ENCODE results near the gene CNTRL. TPM values are rescaled to one million over a fixed set of nuclear protein-coding genes. Genes with fewer than 3 reads are reported as not detected.

The CNTRL gene
- total RNA-seq, 1 donor from 2014 or later, result 20.3 TPM

DNA sequence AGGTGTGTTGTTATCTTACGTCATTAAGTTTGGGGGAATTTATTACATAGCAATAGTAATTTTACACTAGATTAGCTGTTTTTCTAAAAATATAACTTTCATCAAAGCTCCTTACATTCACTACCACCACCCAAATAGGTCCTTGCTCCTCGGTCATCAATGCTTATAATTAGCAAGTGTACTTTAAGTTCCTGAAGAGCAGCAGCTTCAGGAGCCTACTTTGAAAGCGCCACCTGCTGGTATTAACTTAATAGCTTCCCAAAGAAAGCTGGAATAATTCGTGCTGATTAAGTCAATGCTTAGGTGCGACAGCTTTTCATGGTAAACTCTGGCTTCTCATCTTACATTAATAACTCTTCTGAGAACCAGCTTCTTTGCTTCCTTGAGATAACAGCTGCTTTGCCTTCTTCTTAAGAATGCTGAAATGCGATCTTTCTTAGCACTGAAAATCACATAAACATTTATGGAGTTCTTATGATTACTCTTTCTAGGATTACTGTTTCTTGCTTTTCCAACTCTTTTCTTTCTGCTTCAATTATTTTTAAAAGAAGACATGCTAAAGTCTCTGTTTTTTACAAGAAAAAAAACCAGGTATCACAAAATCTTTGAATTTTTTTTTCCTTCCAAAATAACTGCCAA is 14.6 kb upstream of the CNTRL start:
- Histone ChIP-seq H3K27ac (no peak overlapping the region), H3K36me3 (no peaks in the 10 kb centered on the region), H3K4me3 (no peak overlapping the region), H3K27me3 (no peaks in the 10 kb centered on the region), H3K9me3 (no peaks in the 10 kb centered on the region), H3K4me1 (no peaks in the 10 kb centered on the region)
- intact Hi-C loops (cut with DNase I), result no loop called here
- peak; percentile 73 for TF ChIP-seq CTCF (IDR thresholded peaks at IDR 0.05)
- ATAC-seq (peak; percentile 83), DNase-seq (no peak)

DNA sequence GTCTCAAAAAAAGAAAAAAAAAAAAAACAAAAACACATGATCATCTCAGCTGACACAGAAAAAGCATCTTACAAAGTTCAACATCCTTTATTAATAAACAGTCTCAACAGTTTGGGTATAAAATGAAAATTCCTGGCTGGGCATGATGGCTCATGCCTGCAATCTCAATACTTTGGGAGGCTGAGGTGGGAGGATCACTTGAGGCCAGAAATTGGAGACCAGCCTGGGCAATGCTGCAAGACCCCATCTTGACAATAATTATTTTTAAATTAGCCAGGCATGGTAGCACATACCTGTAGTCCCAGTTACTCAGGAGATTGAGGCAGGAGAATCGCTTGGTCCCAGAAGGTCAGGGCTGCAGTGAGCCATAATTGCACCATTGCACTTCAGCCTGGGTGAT is 7.9 kb upstream of the CNTRL start:
- Histone ChIP-seq H3K27me3 (no peaks in the 10 kb centered on the region), H3K36me3 (no peaks in the 10 kb centered on the region), H3K27ac (no peak overlapping the region), H3K9me3 (no peaks in the 10 kb centered on the region), H3K4me3 (no peak overlapping the region), H3K4me1 (no peaks in the 10 kb centered on the region)
- TF ChIP-seq CTCF (IDR thresholded peaks at IDR 0.05), result no peak
- intact Hi-C loops (cut with DNase I), result no loop called here
- DNase-seq (no peak), ATAC-seq (no peak)

- no peak for DNase-seq
- intact Hi-C loops (cut with DNase I), result no loop called here
- Histone ChIP-seq H3K4me3 (no peak overlapping the region), H3K27ac (no peak overlapping the region), H3K36me3 (no peaks in the 10 kb centered on the region), H3K9me3 (no peaks in the 10 kb centered on the region), H3K4me1 (no peaks in the 10 kb centered on the region), H3K27me3 (no peaks in the 10 kb centered on the region)
- TF ChIP-seq CTCF (IDR thresholded peaks at IDR 0.05), result no peak
- no peak for ATAC-seq
Measured at GRCh38 chr9:121067640-121068039, 7.1 kb upstream of the CNTRL start.

DNA sequence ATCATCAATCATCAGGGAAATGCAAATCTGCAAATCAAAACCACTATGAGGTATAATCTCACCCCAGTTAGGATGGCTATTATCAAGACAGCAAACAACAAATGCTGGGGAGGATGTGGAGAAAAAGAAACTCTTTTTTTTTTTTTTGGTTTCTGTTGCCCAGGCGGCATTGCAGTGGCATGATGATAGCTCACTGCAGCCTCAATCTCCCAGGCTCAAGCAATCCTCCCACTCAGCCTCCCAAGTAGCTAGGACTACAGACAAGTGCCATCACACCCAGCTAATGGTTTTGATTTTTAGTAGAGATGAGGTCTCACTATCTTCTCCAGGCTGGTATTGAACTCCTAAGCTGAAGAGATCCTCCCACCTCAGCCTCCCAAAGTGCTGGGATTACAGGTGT is 5.4 kb upstream of the CNTRL start:
- H3K27me3 ChIP-seq, result no peaks in the 10 kb centered on the region
- intact Hi-C loops (cut with DNase I), result no loop called here
- no peaks in the 10 kb centered on the region for H3K36me3 ChIP-seq
- no peak for TF ChIP-seq CTCF (IDR thresholded peaks at IDR 0.05)
- no peak overlapping the region for H3K4me3 ChIP-seq
- DNase-seq, result no peak
- no peaks in the 10 kb centered on the region for H3K9me3 ChIP-seq
- peaks cover 9% of the 10 kb centered on the region for H3K4me1 ChIP-seq
- no peak overlapping the region for H3K27ac ChIP-seq
- ATAC-seq, result no peak

- TF ChIP-seq CTCF (IDR thresholded peaks at IDR 0.05), result no peak
- ATAC-seq (no peak), DNase-seq (no peak)
- Histone ChIP-seq H3K9me3 (no peaks in the 10 kb centered on the region), H3K4me1 (peaks cover 9% of the 10 kb centered on the region), H3K36me3 (no peaks in the 10 kb centered on the region), H3K27ac (peak overlapping the region; percentile 88), H3K27me3 (no peaks in the 10 kb centered on the region), H3K4me3 (peak overlapping the region; percentile 52)
- intact Hi-C loops (cut with DNase I), result no loop called here
Measured at GRCh38 chr9:121071370-121071755, 3.4 kb upstream of the CNTRL start.

All from upper lobe of right lung (tissue), 1 donor.